KMS-11 (cell line): ENCODE measurements around the gene ESPN.
"Not testable (repeated sequence)": the region's sequence is repeated elsewhere in the genome, so short reads cannot be mapped to it uniquely, and the experiment has no call there.

Experiments
- H2AFZ ChIP-seq: fragments of 200-600 bp; sonication (generic); 2 replicates; pipeline ENCODE4 v1.6.1; 2016; ENCODE audit warnings: antibody characterized with exemption, mixed run types, low read depth
- H3K27ac ChIP-seq: fragments of 200-600 bp; sonication (generic); 2 replicates; pipeline ENCODE4 v1.6.1; 2016; ENCODE audit warnings: mild to moderate bottlenecking, mixed run types
- H3K27me3 ChIP-seq: fragments of 200-600 bp; sonication (generic); 2 replicates; pipeline ENCODE4 v1.6.1; 2017; ENCODE audit warnings: mild to moderate bottlenecking, low read depth, mixed run types, moderate library complexity; ENCODE audit not compliant: insufficient read depth
- H3K36me3 ChIP-seq: fragments of 200-600 bp; sonication (generic); 2 replicates; pipeline ENCODE4 v1.6.1; 2017; ENCODE audit warnings: mild to moderate bottlenecking, mixed run types; ENCODE audit not compliant: insufficient read depth
- H3K4me1 ChIP-seq: fragments of 200-600 bp; sonication (generic); 2 replicates; pipeline ENCODE4 v1.6.1; 2016; ENCODE audit warnings: mild to moderate bottlenecking, low read depth, mixed run types; ENCODE audit not compliant: poor library complexity, severe bottlenecking
- H3K4me2 ChIP-seq: fragments of 200-600 bp; sonication (generic); 2 replicates; pipeline ENCODE4 v1.7.0; 2016; ENCODE audit warnings: mild to moderate bottlenecking, mixed run types
- H3K4me3 ChIP-seq: fragments of 200-600 bp; sonication (generic); IDR thresholded peaks from 2 replicates; pipeline ENCODE4 v1.6.1; 2017; ENCODE audit warnings: low read depth, low read length, mixed read lengths; ENCODE audit not compliant: insufficient read depth
- H3K79me2 ChIP-seq: fragments of 200-600 bp; sonication (generic); 2 replicates; pipeline ENCODE4 v1.6.1; 2016; ENCODE audit warnings: low read depth, mixed run types; ENCODE audit not compliant: insufficient read depth
- H3K9ac ChIP-seq: fragments of 200-600 bp; sonication (generic); 2 replicates; pipeline ENCODE4 v1.6.1; 2016; ENCODE audit warnings: mild to moderate bottlenecking, mixed run types
- H4K20me1 ChIP-seq: fragments of 200-600 bp; sonication (generic); 2 replicates; pipeline ENCODE4 v1.6.1; 2016; ENCODE audit warnings: mild to moderate bottlenecking, mixed run types; ENCODE audit not compliant: insufficient read depth
- TF ChIP-seq, protein P1 (sequence below): fragments of 200-600 bp; sonication (generic); conservative IDR thresholded peaks from 2 replicates; pipeline ENCODE4 v1.6.1; 2017; ENCODE audit warnings: low read depth, mild to moderate bottlenecking, antibody characterized with exemption, low read length, moderate library complexity, mixed read lengths

The ESPN gene

DNA sequence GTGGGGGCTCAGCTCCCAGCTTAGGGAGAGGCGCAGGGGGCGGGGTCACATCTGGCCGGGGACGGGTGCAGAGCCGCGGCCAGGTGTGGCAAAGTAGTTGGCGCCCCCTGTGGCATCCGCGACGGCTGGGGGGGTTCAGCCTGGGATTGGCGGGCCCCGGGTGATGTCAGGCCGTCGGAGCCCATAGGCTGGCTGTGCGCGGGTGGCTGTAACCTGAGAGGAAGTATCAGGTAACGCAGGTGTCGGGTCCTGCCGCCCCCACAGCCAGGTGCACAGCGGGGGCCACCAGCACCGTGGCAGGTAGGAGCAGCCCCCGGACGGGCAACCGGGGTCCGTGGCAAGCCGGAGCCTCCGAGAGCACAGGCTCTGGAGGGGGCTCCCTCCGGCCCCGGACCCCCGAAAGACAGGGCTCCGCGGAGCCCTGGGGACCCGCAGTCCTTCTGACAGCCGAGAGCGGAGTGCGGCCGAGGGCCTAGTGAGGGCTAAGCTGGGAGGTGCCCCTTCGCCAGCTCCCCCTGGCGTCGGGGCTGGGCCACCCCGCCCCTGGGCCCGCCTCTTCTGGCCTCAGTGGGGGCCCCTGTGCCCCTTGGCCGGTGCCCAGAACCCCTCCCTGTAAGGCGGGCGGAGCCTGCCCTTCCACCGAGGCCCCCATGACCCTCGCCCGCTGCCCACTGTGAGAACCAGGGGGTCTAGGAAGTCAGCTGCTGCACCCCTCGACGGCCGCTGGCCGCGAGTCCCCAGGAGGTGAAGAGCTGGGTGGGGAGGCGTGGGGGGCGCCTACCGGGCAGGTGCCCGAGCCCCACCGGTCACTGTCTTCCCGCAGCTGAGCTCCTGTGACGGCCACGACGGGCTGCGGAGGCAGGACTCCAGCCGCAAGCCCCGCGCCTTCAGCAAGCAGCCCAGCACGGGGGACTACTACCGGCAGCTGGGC lies 23.5 kb downstream of the ESPN start:
- H3K27ac ChIP-seq, result no peak overlapping the region
- H3K36me3 ChIP-seq, result no peaks in the 10 kb centered on the region
- no peaks in the 10 kb centered on the region for H4K20me1 ChIP-seq
- H3K27me3 ChIP-seq, result peaks cover 75% of the 10 kb centered on the region
- no peak overlapping the region for H3K4me3 ChIP-seq
- H2AFZ ChIP-seq, result no peak overlapping the region
- H3K9ac ChIP-seq, result no peak overlapping the region
- H3K4me2 ChIP-seq, result peak overlapping the region; percentile 42
- H3K79me2 ChIP-seq, result no peaks in the 10 kb centered on the region
- TF ChIP-seq, protein P1, sequence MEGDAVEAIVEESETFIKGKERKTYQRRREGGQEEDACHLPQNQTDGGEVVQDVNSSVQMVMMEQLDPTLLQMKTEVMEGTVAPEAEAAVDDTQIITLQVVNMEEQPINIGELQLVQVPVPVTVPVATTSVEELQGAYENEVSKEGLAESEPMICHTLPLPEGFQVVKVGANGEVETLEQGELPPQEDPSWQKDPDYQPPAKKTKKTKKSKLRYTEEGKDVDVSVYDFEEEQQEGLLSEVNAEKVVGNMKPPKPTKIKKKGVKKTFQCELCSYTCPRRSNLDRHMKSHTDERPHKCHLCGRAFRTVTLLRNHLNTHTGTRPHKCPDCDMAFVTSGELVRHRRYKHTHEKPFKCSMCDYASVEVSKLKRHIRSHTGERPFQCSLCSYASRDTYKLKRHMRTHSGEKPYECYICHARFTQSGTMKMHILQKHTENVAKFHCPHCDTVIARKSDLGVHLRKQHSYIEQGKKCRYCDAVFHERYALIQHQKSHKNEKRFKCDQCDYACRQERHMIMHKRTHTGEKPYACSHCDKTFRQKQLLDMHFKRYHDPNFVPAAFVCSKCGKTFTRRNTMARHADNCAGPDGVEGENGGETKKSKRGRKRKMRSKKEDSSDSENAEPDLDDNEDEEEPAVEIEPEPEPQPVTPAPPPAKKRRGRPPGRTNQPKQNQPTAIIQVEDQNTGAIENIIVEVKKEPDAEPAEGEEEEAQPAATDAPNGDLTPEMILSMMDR, result no peak
- H3K4me1 ChIP-seq, result no peaks in the 10 kb centered on the region

DNA sequence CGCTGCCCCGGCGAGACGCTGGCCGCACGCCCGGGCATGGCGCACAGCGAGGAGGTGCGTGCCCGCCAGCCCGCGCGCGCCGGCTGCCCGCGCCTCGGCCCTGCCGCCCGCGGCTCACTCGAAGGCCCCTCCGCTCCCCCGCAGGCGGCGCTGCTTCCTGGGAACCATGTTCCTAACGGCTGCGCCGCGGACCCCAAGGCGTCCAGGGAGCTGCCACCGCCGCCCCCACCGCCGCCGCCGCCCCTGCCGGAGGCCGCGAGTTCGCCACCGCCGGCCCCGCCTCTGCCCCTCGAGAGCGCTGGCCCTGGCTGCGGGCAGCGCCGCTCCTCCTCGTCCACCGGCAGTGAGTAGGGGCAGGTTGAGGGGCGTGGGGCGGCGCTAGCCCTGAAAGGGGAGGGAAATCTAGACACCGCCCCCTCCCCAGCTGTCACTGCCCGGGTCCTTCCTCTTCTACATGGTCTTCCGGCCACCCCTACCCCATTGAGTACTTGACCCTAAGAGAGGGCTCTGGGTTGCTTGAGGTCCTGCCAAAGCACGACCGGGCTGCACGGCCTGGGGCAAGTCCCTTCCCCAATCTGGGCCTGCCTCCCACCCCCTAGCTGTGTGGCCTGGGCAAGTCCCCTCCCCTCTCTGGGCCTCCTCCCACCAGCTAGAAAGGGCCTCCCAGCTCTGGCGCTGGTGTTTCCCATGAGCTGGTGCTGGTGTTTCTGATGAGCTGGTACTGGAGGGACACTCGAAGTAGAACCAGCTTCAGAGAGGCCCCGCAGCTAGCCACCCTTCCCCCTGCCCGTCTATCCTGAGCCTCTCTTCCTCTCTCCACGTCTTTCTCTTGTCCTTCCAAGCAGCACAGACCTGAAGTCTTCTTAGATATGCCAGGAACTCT lies 24.4 kb downstream of the ESPN start:
- Histone ChIP-seq H3K4me3 (no peak overlapping the region), H3K4me1 (no peaks in the 10 kb centered on the region), H3K79me2 (no peaks in the 10 kb centered on the region), H3K27me3 (peaks cover 80% of the 10 kb centered on the region), H4K20me1 (no peaks in the 10 kb centered on the region), H3K9ac (no peak overlapping the region), H3K27ac (no peak overlapping the region), H3K36me3 (no peaks in the 10 kb centered on the region), H2AFZ (no peak overlapping the region), H3K4me2 (no peak overlapping the region)
- TF ChIP-seq, protein P1, result no peak

DNA sequence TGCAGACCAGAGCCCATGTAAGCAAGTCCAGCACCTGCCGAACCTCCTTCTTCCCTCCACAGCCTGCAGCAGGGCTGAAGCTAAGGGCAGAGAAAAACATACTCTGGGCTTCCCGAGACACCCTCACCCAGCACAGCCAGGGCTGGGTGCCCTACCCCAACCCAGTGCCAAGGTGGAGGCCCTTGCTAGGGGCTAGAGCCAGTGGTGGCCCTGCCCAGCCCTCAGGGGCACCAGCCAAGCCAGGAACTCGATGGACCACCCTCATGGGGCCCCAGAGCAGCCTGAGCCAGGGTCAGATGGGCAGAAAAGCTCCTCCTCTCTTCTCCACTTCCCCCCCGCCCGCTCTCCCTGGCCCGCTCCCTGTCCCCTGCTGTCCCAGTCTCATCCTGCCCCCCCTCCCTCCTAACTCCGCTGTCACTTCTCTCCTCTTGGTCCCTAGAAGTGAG lies 25.5 kb downstream of the ESPN start:
- Histone ChIP-seq H2AFZ (no peak overlapping the region), H3K27me3 (peaks cover 75% of the 10 kb centered on the region), H3K4me1 (no peaks in the 10 kb centered on the region), H3K36me3 (no peaks in the 10 kb centered on the region), H3K9ac (no peak overlapping the region), H3K4me3 (no peak overlapping the region), H3K4me2 (no peak overlapping the region), H3K27ac (no peak overlapping the region), H3K79me2 (no peaks in the 10 kb centered on the region), H4K20me1 (no peaks in the 10 kb centered on the region)
- TF ChIP-seq, protein P1, result no peak

DNA sequence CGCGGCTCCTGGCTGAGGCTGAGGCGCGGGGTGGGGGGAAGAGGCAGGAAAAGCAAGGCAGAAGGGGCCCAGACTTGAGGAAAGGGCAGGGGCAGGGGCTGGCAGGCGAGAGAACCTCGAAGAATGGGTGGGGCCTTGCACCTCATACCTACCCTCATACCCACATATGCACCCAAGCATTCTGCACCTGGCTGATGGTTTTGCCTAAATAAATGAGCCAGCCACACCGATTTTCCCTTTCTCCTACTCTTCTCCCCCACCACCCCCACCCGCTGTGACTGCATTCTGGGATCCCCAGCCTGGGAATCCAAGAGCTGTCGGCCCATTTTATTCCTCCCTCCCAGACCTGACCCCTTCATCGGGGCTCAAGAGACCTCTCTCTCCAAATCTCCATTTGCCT lies 25.9 kb downstream of the ESPN start:
- H2AFZ ChIP-seq, H3K4me1 ChIP-seq, H3K4me3 ChIP-seq, H3K36me3 ChIP-seq, H4K20me1 ChIP-seq, H3K4me2 ChIP-seq, H3K9ac ChIP-seq, H3K79me2 ChIP-seq, H3K27ac ChIP-seq: not testable (repeated sequence)
- peaks cover 75% of the 10 kb centered on the region for H3K27me3 ChIP-seq
